ENCODE measurements around the gene COL25A1.
"Not testable (repeated sequence)": the region's sequence is repeated elsewhere in the genome, so short reads cannot be mapped to it uniquely, and the experiment has no call there.

COL25A1 gene

GRCh38 chr4:109049926-109050325, 252.5 kb downstream of the COL25A1 start:
- no peak for DNase-seq (ENCODE audit: low spot score)

DNA sequence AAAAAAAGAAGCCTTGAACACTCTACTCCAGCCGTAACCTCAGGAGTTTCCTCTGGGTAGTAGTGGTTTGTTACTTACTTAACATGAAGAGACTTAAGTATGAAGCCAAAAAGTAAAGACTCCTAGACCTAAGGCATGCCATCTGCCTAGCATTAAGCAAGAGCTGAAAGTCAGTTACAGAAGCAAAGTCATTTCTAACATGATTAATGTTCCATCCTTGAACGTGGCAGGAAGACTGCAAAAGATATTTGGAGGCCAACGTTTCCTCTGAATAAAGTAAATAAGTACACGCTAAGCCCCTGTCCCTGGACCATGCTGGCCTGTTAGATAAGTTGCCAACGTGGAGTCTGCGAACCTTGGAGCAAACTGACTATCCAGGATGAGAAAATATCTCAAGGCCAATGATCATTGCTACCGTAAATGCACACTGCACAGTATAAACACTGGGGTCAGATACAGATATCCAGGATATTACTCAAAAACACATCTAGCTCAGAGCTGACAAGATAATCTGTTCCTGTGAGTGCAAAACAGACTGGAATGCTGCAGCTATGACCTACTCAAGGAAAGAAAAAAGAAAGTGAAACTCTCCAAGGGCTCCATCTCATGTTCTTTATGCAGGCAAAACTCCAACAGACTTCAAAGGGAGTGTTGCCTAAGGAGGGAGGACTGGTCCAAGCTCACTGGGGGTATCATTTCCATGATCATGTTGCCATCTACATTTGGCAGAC, 255.8 kb downstream of the COL25A1 start:
- no peak for DNase-seq (ENCODE audit: low spot score)

DNA sequence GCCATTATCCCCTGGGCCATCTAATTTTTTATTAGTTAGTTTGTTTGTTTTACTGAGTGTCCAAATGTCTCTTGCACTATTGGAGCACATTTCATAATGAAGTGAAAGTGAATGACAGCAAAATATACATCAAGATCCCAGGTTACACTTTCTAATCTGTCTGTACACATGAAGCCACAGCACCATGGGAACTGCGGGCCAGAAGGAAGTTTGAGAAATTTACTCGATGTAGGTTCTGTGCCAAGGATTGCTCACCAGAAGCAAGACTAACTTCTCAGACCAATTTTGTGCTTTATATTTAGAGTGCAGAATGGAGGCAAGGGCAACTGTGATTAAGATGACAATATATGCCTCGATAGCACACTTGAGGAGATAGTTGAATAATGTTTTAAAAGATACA, 258.0 kb downstream of the COL25A1 start:
- DNase-seq (ENCODE audit: low spot score), result no peak

DNA sequence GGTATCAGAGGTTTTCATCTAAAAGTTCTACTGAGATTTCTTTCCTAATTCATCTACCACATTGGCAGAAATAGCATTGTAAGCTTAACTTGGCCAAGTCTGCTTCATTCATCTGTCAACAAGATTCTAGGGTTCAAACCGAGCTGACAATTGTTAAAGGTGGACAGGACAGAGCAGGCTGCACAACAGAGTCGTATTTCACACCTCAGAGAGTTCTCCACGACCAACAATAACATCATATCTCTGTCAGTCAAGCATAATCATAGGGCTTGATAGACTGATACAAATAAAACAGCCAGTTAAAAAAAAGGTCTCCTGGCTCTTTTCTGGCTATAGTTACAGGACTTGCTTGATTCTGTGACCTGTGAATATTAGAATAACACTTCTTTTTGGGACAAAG, 259.2 kb downstream of the COL25A1 start:
- no peak for DNase-seq (ENCODE audit: low spot score)

- DNase-seq (ENCODE audit: low spot score), result no peak
These were observed 260.7 kb downstream of the COL25A1 start for GRCh38 chr4:109041463-109042360.

- no peak for DNase-seq (ENCODE audit: low spot score)
These were observed 262.0 kb downstream of the COL25A1 start for GRCh38 chr4:109040441-109040840.

- no peak for DNase-seq (ENCODE audit: low spot score)
These were observed 265.4 kb downstream of the COL25A1 start for GRCh38 chr4:109037026-109037425.

DNA sequence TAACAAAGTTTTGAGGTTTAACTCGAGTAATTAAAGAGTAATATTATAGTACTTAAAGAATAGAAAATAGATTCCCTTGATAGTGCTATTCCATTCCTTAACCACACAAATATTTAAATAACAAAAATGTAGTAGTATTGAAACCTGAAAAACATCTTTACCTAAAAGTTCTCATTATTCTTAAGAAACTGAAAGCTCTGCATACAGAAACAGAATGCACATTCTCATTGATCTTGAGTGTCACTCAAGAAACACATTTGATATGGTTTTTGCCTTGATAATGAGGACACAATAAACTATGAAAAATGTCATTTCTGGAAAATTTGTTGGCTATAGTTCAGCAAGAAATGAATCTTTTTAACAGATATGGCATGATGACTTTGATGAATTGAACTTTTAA, 268.5 kb downstream of the COL25A1 start:
- DNase-seq (ENCODE audit: low spot score), result no peak

- DNase-seq (ENCODE audit: low spot score), result no peak
These were observed 269.8 kb downstream of the COL25A1 start for GRCh38 chr4:109032671-109033070.

GRCh38 chr4:109029987-109030386, 272.5 kb downstream of the COL25A1 start:
- DNase-seq (ENCODE audit: low spot score), result no peak

- no peak for DNase-seq (ENCODE audit: low spot score)
These were observed 275.4 kb downstream of the COL25A1 start for GRCh38 chr4:109027016-109027500.

- DNase-seq (ENCODE audit: low spot score), result no peak
These were observed 275.9 kb downstream of the COL25A1 start for GRCh38 chr4:109026588-109026987.

DNA sequence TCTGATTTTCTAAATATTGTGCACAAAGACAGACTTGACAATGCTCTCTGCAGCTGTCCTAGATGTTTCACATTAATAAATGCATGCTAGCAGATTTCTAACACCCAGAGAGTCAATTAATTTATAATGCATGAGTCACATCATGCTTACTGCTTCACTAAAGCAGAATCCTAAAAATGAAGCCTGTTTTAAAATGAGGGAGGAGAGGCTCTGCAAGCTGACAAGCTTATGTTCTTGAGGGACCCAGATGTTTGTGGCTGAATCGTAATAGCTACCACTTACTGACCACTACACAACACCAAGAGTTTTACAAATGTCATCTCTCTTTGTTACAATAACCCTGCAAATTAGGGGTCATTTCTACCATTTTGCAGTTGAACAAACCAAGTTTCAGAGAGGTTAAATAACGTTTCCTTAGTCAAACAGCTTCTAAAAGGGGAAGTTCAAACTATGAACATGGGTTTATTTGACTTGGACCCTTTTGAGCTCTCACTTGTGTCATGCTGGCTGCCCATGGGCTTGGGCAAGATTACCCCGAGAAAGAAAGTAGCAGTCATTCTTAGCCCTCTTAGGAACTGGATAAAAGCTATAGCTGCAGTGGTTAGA, 276.9 kb downstream of the COL25A1 start:
- DNase-seq (ENCODE audit: low spot score), result no peak

- DNase-seq (ENCODE audit: low spot score), result no peak
These were observed 279.5 kb downstream of the COL25A1 start for GRCh38 chr4:109022961-109023360.

DNA sequence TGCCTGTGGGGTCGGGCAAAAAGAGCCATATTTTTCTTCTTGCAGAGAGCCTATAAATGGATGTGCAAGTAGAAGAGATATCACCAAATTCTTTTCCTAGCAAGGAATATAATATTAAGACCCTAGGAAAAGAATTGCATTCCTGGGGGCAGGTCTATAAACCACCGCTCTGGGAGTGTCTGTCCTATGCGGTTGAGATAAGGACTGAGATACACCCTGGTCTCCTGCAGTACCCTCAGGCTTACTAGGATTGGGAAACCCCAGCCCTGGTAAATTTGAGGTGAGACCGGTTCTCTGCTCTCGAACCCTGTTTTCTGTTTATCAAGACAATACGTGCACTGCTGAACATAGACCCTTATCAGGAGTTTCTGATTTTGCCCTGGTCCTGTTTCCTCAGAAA, 280.8 kb downstream of the COL25A1 start:
- not testable (repeated sequence) for DNase-seq (ENCODE audit: low spot score)

GRCh38 chr4:109020861-109021260, 281.6 kb downstream of the COL25A1 start:
- no peak for DNase-seq (ENCODE audit: low spot score)

- DNase-seq (ENCODE audit: low spot score), result no peak
These were observed 286.3 kb downstream of the COL25A1 start for GRCh38 chr4:109016200-109016599.

DNA sequence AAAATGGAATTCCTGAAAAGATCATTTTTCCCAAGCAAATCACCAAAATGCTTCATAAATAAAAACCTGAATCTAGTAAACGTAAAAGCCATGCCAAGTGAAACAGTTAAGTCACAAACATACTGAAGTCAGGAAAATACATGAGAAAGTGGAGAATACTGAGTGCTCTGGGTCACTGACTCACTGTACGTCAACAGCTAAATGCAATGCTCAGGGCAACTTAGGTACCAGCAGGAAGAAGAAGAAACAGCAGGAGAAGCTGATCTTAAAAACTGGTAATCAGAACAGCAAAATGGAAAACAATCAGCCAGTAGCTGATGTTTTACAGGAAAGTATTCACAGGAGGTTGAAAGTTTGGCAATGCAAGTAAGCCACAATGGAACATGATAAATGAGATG, 287.0 kb downstream of the COL25A1 start:
- DNase-seq (ENCODE audit: low spot score), result no peak

GRCh38 chr4:109014593-109015412, 287.7 kb downstream of the COL25A1 start:
- DNase-seq (ENCODE audit: low spot score), result no peak

DNA sequence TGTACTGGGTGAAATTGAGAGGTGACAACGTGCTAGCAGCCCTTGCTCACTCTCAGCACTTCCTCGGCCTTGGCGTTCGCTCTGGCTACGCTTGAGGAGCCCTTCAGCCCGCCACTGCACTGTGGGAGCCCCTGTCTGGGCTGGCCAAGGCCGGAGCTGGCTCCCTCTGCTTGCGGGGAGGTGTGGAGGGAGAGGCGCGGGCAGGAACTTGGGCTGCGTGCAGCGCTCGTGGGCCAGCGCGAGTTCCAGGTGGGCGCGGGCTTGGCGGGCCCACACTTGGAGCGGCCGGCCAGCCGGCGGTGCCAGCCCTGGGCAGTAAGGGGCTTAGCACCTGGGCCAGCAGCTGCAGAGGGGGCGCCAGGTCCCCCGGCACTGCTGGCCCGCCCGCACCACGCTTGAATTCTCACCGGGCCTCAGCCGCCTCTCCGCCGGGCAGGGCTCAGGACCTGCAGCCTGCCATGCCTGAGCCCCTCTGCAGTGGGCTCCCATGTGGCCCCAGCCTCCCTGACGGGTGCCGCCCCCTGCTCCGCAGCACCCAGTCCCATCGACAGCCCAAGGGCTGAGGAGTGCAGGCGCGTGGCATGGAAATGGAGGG, 290.1 kb downstream of the COL25A1 start:
- DNase-seq (ENCODE audit: low spot score), result no peak

DNA sequence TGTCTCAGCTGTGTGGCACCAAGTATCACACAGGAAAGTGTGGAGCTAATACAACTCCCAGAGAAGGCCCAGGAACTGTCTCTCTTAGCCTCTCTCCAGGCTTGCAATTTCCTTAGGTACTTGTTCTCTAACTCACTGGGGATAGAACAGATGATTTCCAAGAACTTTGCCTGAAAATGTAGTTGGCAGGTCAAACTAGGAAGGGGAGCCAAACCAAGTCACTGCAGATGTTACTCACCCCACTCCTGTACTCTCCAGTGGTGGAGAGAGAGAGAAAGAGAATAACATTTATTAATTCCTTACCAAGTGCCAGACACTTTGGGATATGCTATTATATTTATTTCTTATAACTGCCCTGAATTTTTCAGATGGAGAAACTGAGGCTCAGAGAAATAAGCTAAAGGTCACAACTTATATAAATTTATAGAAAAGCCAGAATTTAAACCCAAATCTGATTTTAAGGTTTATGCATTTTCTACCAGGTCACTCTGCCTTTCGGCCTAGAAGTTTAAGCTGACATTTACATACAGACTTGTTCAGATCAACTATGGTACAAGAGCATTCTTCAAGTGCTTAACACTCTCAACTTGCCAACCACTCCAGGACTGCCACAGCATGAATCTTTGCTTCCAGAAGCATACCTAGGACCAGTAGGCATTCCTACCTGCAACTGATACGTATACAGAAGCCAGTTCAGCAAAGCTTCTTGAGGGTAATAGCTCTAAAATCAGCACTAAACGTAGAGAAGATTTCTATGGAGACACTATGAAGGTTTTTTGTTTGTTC, 291.0 kb downstream of the COL25A1 start:
- no peak for DNase-seq (ENCODE audit: low spot score)
